HG03139 (cell line): Measurements from ENCODE around the gene PRSS12.

Experiments used
- ATAC-seq: cut with Tn5 transposase; IDR thresholded peaks from one replicate; pipeline ENCODE4 v1.9.1; 2021; ENCODE audit not compliant: unreplicated experiment

Gene PRSS12

GRCh38 chr4:118360106-118360505 lies 7.3 kb upstream of the PRSS12 start:
- ATAC-seq, result no peak

- ATAC-seq, result no peak
Measured at GRCh38 chr4:118357601-118358000, 4.8 kb upstream of the PRSS12 start.

DNA sequence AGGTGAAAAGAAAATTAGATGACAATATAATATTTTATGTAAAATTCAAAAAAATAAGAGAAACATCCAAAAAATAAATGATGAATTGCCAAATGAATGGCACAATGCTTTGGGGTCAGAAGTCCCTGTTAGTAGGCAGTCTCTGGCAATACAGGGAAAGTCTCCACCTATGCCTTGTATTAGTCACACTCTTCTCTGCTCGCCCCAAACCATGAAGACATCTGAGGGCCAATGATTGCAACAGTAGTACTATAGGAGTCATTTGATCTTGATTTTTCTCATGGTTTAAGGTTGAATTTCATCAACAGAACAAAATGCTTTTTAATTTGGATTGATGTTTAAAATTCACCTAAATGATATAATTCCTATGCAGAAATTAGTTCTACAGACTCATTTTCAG lies 3.9 kb upstream of the PRSS12 start:
- no peak for ATAC-seq

GRCh38 chr4:118356111-118356510 lies 3.3 kb upstream of the PRSS12 start:
- no peak for ATAC-seq

DNA sequence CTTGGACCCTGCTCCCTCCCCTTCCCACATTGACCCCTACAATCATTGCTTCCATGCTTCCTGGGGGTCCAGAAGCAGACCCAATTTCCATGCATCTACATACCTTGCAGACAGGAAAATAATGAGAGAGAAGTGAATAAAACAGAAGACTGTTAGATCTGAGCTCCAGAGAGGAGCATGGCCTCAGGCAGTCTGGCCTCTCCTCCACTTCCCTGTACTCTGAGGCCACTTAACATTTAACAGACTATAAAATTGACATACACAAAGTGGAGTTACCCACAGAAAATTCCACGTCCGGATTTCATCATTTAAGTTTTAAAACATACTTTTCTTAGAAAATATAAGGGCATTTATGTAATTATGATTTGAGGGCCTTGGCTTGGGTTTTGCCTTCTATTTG lies 2.1 kb upstream of the PRSS12 start:
- ATAC-seq, result no peak

DNA sequence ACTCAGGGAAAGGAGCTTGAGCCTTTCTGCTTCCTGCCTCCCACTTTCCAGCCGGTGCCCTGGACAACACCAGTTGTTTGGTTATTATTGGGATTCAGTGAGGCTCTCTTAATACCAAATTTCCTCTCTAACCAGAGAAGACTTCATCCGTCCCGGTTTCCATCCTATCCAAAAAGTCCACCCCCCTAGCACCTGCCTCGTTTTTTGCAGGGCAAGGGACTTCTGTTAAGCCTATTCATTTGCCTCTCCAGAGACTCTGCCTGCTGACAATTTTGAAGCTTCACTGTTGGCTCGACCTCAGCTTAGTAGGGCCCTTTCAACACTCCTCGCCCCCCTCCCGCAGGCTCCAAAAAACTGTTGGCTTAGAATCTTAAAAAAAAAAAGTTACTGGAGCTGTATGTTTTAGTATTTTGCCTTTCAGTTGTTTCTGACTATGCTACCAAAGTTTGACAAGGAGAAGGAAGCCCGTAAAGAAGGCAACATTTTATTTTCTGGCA lies 779 bp upstream of the PRSS12 start:
- no peak for ATAC-seq

DNA sequence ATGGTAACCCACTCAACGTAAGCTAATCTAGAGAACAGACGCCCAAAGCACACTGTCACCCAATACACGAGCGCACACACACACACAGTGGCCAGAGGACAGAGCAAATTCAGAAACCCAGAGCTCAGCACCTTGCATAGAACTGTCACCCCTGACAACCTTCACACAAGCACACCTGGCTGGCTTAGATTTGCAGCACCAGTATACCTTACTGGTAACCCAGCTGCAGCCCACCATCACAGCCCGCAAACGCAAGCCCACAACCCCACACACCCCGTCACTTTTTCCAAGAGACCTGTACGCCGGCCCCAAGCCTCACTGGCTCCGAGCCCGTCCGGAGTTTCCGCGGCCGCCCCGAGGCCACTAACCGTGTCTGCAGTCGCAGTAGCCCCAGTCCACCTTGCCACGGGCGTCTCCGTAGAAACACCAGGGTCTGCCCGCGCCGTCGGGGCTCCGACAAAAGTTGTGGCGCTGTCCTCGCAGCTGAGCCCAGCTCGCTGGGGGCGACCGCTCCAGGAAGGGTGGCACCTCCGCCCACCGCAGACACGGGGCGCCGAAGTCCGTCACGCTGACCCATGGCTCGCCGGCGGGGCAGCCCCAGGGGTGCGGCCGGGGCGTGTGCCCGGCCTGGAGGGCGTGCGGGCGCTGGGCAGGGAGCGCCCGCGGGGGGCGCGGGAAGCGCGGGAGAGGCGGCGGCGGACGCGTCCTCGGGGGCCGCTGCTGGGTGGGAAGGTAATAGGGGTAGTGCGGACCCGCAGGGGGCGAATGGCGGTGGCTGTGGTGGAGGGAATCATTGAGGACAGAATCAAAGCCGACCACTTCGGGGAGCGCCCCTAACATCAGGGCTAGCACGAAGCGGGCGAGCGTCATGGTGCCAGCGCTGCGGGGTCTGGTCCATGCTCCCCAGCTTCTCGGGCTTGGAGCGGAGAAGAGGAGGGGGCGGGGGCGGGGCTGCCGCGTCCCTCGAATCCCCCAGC lies 664 bp downstream of the PRSS12 start:
- peak; percentile 4 for ATAC-seq

DNA sequence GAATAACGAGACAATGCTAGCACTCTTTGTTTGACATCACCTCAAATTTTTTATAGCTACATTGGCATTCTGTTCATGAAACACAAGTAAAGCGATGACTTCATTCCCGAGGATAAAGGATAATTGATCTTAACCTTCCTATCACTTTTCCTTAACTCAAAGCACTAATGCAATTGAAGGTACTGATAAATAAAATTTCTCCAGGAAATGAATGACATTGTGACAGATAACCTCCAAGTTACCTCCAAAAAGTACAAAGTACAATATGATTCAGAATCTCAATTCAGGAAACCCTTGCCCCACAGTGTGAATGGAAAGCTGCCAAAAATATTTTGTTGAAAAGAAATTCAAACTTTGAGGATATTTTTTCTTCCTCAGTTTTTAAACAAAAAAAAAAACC lies 1.8 kb downstream of the PRSS12 start:
- no peak for ATAC-seq

DNA sequence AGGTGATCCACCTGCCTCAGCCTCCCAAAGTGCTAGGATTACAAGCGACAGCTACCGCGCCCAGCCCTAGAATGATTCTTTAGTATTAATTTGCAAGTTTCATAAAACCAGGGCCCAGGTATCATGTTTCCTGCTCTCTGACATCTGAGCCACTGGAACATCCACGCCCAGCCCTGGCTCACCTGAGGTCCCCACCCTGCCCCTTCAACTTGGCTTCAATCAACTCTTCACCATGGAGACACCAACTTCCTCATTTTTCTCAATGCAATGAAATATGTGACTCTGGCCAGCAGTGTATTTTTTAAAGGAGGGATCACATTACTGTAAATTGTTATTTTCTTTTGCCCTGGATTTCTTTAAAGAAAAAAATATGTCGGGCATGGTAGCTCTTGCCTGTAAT lies 3.9 kb downstream of the PRSS12 start:
- no peak for ATAC-seq

DNA sequence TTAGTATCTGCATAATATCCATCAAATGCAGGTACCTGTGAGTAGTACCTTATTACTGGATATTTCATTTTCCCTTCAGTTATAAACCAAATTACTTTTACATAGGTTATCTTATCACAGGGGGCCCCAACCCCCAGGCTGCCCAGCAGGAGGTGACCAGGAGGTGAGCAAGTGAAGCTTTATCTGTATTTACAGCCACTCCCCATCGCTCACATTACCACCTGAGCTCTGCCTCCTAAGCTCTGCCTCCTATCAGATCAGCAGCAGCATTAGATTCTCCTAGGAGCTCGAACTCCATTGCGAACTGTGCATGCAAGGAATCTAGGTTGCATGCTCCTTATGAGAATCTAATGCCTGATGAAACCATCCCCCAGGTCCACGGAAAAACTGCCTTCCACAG lies 6.3 kb downstream of the PRSS12 start:
- no peak for ATAC-seq

DNA sequence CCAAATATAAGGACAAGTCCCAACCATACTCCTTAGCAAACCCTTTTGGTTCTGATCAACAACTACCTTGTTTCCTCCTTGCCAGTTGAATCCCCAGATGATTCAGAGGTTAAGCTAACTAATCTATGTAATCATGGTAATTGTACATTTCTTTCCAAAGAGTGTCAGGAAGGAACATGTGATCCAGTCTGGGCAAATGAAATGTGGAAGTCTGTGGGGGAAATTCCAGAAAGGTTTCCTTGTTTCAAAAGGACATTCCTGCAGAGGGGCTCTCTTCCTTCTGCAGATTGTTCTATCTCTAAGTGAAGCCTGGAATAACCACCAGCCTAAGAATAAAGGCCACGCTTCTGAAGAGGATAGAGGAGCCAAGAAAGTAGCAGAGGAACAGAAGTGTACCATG lies 7.0 kb downstream of the PRSS12 start:
- ATAC-seq, result no peak

- ATAC-seq, result no peak
Measured at GRCh38 chr4:118344801-118345200, 8.0 kb downstream of the PRSS12 start.

DNA sequence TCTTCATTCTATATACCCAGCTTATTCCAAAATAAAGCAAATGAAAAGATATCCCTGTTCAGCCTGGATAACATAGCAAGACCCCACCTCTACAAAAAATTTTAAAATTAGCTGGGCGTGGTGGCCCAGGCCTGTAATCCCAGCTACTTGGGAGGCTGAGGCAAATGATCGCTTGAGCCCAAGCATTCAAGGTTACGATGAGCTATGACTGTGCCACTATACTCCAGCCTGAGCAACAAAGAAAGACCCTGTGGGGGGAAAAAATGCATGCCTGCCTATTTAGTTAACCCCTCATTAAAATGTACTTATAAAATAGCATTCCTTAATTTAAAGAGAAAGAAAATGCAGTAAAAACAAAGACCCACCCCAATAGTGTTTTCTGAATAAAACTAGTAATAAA lies 9.3 kb downstream of the PRSS12 start:
- no peak for ATAC-seq

DNA sequence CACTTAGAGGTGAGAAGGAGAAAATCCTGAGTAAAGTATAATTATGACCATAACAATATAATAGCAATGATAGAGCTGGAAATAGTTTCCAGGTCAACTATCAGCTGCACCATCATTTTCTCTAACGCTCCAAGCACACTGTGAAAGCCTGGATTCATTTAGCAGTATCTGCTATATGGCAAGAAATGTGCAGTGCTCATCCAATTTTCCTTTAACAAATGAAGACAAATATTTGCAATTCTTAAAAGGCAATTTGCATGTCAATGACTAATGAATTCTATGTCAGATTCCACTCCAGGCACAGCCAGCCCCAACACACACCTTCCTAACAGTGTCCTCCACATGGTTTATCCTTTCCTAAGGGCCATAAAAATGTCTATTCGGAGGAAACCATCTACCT lies 12.7 kb downstream of the PRSS12 start:
- ATAC-seq, result no peak

DNA sequence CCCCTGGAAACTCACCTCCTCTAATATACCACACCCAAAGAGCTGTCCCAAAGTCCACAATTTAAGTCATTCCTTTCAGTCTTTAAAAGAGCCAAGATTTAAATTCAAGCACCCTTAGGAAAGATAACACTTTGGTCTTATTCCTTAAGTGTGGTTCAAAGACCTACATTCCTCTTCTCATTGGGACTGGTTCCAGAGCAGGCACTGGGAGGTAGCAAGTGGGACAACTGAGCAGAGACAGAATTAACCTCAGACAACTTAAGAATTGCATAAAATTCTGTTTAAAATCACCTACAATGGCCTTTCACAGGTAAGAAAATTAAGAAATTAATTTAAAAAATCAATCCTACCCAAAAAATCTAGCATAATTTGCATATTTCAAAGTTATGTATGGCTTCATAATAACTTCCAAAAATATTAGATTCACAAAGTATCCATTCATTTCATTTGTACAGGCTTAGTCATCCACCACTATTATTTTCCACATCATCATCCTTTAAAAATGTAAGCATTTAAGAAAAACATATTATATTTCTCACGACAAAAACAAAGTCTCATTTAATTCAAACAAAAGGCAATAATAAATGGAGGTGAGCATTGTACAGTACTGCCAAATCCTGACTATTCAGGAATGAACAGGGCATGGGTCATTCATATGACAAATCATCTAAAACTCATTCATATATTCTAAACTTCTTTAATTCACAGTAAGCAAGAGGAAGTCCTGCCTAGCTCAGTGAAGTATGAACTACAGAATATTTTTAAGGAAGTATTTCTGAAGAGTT lies 13.6 kb downstream of the PRSS12 start:
- ATAC-seq, result no peak

DNA sequence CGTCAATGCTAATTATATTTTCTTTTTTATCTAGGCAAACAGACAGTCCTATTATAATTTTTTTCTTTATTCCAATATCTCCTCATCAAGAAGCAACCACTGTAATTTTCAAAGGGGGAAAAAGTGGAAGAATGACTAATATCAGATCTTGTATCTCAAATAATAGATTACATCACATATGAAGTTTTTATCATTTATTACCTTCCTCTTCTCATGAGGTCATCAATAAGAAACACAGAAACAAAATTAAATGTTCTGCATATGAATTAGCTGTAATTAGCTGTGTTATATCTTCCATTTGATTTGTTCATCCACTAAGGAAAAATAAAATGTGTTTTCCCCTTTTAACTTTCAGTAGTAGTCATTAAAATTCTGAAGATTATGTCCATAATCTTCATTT lies 14.3 kb downstream of the PRSS12 start:
- no peak for ATAC-seq

DNA sequence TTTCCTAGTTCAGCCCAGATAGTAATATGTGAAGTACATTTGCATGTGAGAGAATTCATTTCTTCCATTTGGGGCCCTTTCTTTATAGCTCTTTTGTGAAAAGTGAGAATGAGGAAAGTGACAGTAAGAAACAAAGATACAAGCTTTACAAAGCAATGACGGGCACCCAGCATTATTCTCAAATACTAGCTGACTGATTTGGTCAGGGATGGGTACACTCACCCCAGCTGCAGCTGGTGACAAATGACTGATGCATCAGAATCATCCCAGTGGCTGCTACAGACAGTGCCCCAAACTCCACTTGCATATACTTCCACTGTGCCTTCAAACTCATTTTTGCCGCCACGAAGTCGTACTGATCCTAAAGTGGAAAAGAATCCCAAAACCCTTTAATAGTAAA lies 14.8 kb downstream of the PRSS12 start:
- ATAC-seq, result no peak

- no peak for ATAC-seq
Measured at GRCh38 chr4:118335774-118336173, 17.0 kb downstream of the PRSS12 start.

DNA sequence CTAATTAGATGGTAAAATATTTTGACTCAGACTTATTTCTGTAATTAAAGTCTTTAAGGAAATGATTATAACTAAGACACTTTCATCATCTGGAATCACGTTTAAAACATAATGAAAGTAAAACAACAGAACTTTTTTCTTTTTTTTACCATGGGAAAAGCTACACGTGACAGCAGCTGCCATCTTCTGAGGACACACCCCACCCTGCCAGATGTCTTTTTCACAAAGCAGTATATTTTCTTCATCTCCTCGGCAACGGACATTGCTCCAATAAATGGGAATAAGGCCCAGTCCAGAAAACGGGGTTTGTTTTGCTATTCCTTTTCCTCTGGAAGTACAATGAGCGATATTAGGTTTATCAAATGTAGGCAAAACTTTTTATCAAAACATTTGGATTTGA lies 17.5 kb downstream of the PRSS12 start:
- no peak for ATAC-seq

GRCh38 chr4:118331352-118331751 lies 21.5 kb downstream of the PRSS12 start:
- no peak for ATAC-seq

DNA sequence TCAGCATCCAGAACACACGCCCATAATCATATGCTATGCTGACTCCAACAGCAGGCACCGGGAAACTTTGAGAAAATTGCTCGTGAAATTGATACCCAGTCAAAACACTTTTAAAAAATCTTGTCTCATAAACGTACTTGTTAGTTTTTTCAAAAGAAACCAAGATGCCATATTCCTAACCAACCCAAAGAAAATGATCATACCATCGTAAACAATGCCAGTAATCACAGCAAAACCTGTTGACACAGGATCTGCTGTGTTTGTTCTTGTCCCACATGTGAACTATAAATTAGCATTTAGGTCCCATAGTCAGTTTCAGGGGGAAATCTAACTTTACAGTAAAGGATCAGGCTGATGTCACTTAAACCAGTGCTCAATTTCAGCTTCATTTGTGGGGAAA lies 23.0 kb downstream of the PRSS12 start:
- ATAC-seq, result no peak
